Sigmoid colon (tissue), 4 donors: ENCODE results near the gene ANKMY1.

Source experiments
- EP300 ChIP-seq, 4 donors: sonication (generic); formaldehyde crosslinking; IDR thresholded peaks; one replicate each; pipeline ENCODE4 v1.6.1; 2017; ENCODE audit warnings: antibody characterized with exemption in 4 of 4
- POLR2A ChIP-seq, 2 donors: fragments of 450-650 bp; IDR thresholded peaks; one replicate each; pipeline ENCODE4 v1.6.1; 2016; ENCODE audit warnings: antibody characterized with exemption in 2 of 2, mild to moderate bottlenecking in 2 of 2, moderate library complexity in 2 of 2
- POLR2AphosphoS5 ChIP-seq, 4 donors: sonication (generic); formaldehyde crosslinking; IDR thresholded peaks; one replicate each; pipeline ENCODE4 v1.6.1; 2017; ENCODE audit warnings: antibody characterized with exemption in 4 of 4
- TF ChIP-seq, protein P1 (sequence below), 4 experiments: fragments of 450-650 bp in 3 of 4; fragments of 200-600 bp in 1 of 4; IDR thresholded peaks; one replicate each; pipeline ENCODE4 v1.5.1; 2016 to 2019; ENCODE audit warnings: antibody characterized with exemption in 4 of 4, mild to moderate bottlenecking in 3 of 4, moderate library complexity in 2 of 4

DNA sequence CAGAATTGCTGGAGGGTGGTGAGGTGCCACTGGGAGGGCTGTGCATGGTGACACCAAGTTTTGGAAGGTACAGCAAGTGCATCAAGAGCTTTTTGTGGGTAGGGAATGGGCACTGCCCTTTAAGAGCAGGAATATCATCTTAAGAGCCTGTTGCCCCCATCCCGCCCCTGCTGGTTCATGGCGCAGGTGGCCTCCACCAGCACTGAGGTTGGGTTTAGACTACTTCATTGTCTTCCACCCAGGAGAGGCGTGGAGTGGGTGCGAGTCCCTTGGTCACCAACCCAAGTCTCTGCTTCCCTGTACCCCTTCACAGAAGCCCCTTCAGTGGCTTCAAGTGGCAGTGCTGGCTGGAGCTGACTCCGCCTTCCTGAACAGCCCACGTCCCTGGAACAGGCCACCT is 18.2 kb upstream of the ANKMY1 start:
- TF ChIP-seq, protein P1, sequence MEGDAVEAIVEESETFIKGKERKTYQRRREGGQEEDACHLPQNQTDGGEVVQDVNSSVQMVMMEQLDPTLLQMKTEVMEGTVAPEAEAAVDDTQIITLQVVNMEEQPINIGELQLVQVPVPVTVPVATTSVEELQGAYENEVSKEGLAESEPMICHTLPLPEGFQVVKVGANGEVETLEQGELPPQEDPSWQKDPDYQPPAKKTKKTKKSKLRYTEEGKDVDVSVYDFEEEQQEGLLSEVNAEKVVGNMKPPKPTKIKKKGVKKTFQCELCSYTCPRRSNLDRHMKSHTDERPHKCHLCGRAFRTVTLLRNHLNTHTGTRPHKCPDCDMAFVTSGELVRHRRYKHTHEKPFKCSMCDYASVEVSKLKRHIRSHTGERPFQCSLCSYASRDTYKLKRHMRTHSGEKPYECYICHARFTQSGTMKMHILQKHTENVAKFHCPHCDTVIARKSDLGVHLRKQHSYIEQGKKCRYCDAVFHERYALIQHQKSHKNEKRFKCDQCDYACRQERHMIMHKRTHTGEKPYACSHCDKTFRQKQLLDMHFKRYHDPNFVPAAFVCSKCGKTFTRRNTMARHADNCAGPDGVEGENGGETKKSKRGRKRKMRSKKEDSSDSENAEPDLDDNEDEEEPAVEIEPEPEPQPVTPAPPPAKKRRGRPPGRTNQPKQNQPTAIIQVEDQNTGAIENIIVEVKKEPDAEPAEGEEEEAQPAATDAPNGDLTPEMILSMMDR (IDR thresholded peaks at IDR 0.05), result no peak
- no peak for TF ChIP-seq POLR2A (IDR thresholded peaks at IDR 0.05)
- no peak for TF ChIP-seq EP300 (IDR thresholded peaks at IDR 0.05)
- no peak for TF ChIP-seq POLR2AphosphoS5 (IDR thresholded peaks at IDR 0.05)
